HepG2 (cell line): ENCODE measurements around the gene RBM46. TPM values are rescaled to one million over a fixed set of nuclear protein-coding genes. Genes with fewer than 3 reads are reported as not detected.

Source experiments
- ATAC-seq: fragments of 200-7000 bp; cut with Tn5 transposase; 3 replicates; pipeline ENCODE4 v1.9.1; 2020; ENCODE audit warnings: mild to moderate bottlenecking, moderate library complexity
- BruUV-seq: library from RNA; stranded (reverse); fragments of 400-500 nt; replicated peaks from 2 replicates; lab custom pipeline; 2021; lab: Mats Ljungman, UMichigan
- CTCF ChIA-PET: fragments of 300-600 bp; formaldehyde crosslinking; extraction: SDS; loops from one replicate; lab custom pipeline; 2021; ENCODE audit warnings: low total read pairs, inconsistent platforms, low intra/inter-chr PET ratio; lab: Yijun Ruan, JAX
- POLR2A ChIA-PET: fragments of 350-600 bp; sonication (Branson Sonifier 250); formaldehyde crosslinking; loops from one replicate; lab custom pipeline; 2020; ENCODE audit warnings: antibody characterized with exemption, inconsistent platforms; lab: Yijun Ruan, JAX
- DNase-seq: peaks from one replicate; pipeline ENCODE4 v3.0.0-alpha.2; 2015; ENCODE audit warnings: low spot score
- FAIRE-seq: peaks from 3 replicates; lab custom pipeline; 2011; peaks lifted over from hg19 to GRCh38; lab: Jason Lieb, UNC
- H2AFZ ChIP-seq: one replicate; pipeline ENCODE4 v1.6.1; 2011; ENCODE audit warnings: low read length, inconsistent platforms
- H3K27ac ChIP-seq: fragments of 300-600 bp; 3 replicates; pipeline ENCODE4 v1.8.0; 2011; ENCODE audit warnings: mixed run types, mild to moderate bottlenecking, mixed read lengths, low read length, inconsistent platforms; ENCODE audit not compliant: insufficient read depth; ENCODE audit errors: extremely low read length
- H3K27me3 ChIP-seq, 2 experiments: fragments of 200-600 bp in 1 of 2; 2 replicates in 1 of 2; 3 replicates in 1 of 2; pipeline versions ENCODE4 v1.6.0 to v1.8.0; 2011; ENCODE audit warnings: low read length in 2 of 2, mild to moderate bottlenecking in 2 of 2, moderate library complexity in 2 of 2, inconsistent platforms in 1 of 2; ENCODE audit not compliant: insufficient read depth in 2 of 2, control insufficient read depth in 1 of 2
- H3K36me3 ChIP-seq, 2 experiments: fragments of 200-600 bp in 1 of 2; replicated peaks in 1 of 2; 2 replicates in 1 of 2; 3 replicates in 1 of 2; pipeline versions ENCODE4 v1.5.1 to v1.8.0; 2011; ENCODE audit warnings: low read length in 2 of 2, inconsistent platforms in 1 of 2; ENCODE audit not compliant: insufficient read depth in 2 of 2, control insufficient read depth in 1 of 2
- H3K4me1 ChIP-seq: 2 replicates; pipeline ENCODE4 v1.5.1; 2012; ENCODE audit warnings: low read length, inconsistent platforms; ENCODE audit not compliant: insufficient read depth
- H3K4me2 ChIP-seq: 2 replicates; pipeline ENCODE4 v1.6.0; 2011; ENCODE audit warnings: low read depth, low read length, inconsistent platforms
- H3K4me3 ChIP-seq, 3 experiments: fragments of 200-600 bp in 1 of 3; sonication (generic), shearing (Covaris generic) in 1 of 3; replicated peaks in 1 of 3; 2 replicates each; pipeline ENCODE4 v1.5.1; 2011 to 2016; ENCODE audit warnings: low read length in 3 of 3, inconsistent platforms in 2 of 3, low read depth in 2 of 3, mild to moderate bottlenecking in 2 of 3, control low read depth in 1 of 3, mixed read lengths in 1 of 3; ENCODE audit not compliant: insufficient read depth in 1 of 3
- H3K79me2 ChIP-seq: one replicate; pipeline ENCODE4 v1.6.1; 2011; ENCODE audit warnings: low read length, inconsistent platforms; ENCODE audit not compliant: insufficient read depth
- H3K9ac ChIP-seq: 2 replicates; pipeline ENCODE4 v1.6.0; 2011; ENCODE audit warnings: mild to moderate bottlenecking, low read depth, low read length, inconsistent platforms; ENCODE audit not compliant: insufficient read depth
- H3K9me3 ChIP-seq: 2 replicates; pipeline ENCODE4 v1.5.1; 2012; ENCODE audit warnings: mild to moderate bottlenecking, low read length
- H4K20me1 ChIP-seq: 2 replicates; pipeline ENCODE4 v1.6.0; 2011; ENCODE audit warnings: inconsistent platforms, mild to moderate bottlenecking, low read length, moderate library complexity; ENCODE audit not compliant: insufficient read depth
- BHLHE40 ChIP-seq: IDR thresholded peaks from 2 replicates; pipeline ENCODE4 v1.6.1; 2011; ENCODE audit warnings: low read length, improper control_type of control experiment
- FIP1L1 ChIP-seq: fragments of 200-400 bp; formaldehyde crosslinking; IDR thresholded peaks from 2 replicates; pipeline ENCODE4 v1.6.1; 2018; ENCODE audit warnings: low read depth, mild to moderate bottlenecking, low read length, moderate library complexity, borderline replicate concordance; ENCODE audit not compliant: insufficient read depth
- MIXL1 ChIP-seq: IDR thresholded peaks from 2 replicates; pipeline ENCODE4 v1.6.1; 2016
- POGZ ChIP-seq: sonication (generic); formaldehyde crosslinking; IDR thresholded peaks from 2 replicates; pipeline ENCODE4 v1.4.0; 2020; ENCODE audit warnings: mild to moderate bottlenecking, missing genetic modification reagents
- SOX13 ChIP-seq, 3 experiments: fragments of 450-650 bp in 1 of 3; sonication (generic) in 1 of 3; formaldehyde crosslinking in 1 of 3; IDR thresholded peaks in 2 of 3; conservative IDR thresholded peaks in 1 of 3; 2 replicates each; pipeline versions ENCODE4 v1.5.0 to v1.6.1; 2016 to 2020; ENCODE audit warnings: antibody characterized with exemption in 1 of 3, mild to moderate bottlenecking in 1 of 3, missing compliant biosample characterization in 1 of 3, missing genetic modification reagents in 1 of 3, moderate library complexity in 1 of 3
- SP4 ChIP-seq: sonication (generic); formaldehyde crosslinking; IDR thresholded peaks from 2 replicates; pipeline ENCODE4 v1.8.1; 2023; ENCODE audit warnings: mild to moderate bottlenecking, missing genetic modification reagents
- TMF1 ChIP-seq: sonication (generic); formaldehyde crosslinking; IDR thresholded peaks from 2 replicates; pipeline ENCODE4 v1.8.1; 2022; ENCODE audit warnings: low read depth, missing genetic modification reagents
- ZNF543 ChIP-seq: sonication (generic); formaldehyde crosslinking; IDR thresholded peaks from 2 replicates; pipeline ENCODE4 v1.4.0; 2020; ENCODE audit warnings: mild to moderate bottlenecking, missing genetic modification reagents
- ZNF572 ChIP-seq: sonication (generic); formaldehyde crosslinking; IDR thresholded peaks from 2 replicates; pipeline ENCODE4 v1.5.1; 2020; ENCODE audit warnings: mild to moderate bottlenecking, missing genetic modification reagents
- ZZZ3 ChIP-seq: sonication (generic); formaldehyde crosslinking; IDR thresholded peaks from 2 replicates; pipeline ENCODE4 v1.4.0; 2020; ENCODE audit warnings: missing genetic modification reagents, mild to moderate bottlenecking, borderline replicate concordance
- WGBS: methylation state at CpG from one replicate; pipeline ENCODE4 v1.1.6; 2017; ENCODE audit warnings: low lambda C conversion rate; 5-methylcytosine and 5-hydroxymethylcytosine counted together
- in situ Hi-C: cut with HindIII; loops from 2 replicates; pipeline ENCODE4 v1.10.0; 2017; ENCODE audit warnings: low pct_unique_long_range_greater_than_20kb; ENCODE audit not compliant: extremely low pct_ligation_motif_present
- intact Hi-C: fragments of 100-400 bp; cut with micrococcal nuclease; formaldehyde crosslinking; loops from one replicate; pipeline ENCODE4 v1.10.0; 2022; ENCODE audit not compliant: unreplicated experiment
- polyA plus RNA-seq, 8 experiments: library from polyadenylated mRNA; depleted of rRNA in 3 of 8; stranded (reverse) in 7 of 8; unstranded in 1 of 8; fragments of >200 nt; fragmentation: Illumina TruSeq in 4 of 8; extraction: Trizol in 4 of 8; gene quantifications; 2 replicates each; pipeline versions ENCODE4 v1.2.1 to v1.2.3, GENCODE V29; 2011 to 2016; ENCODE audit warnings: low read depth in 4 of 8, missing spikeins in 1 of 8, mixed read lengths in 1 of 8; ENCODE audit not compliant: insufficient read depth in 1 of 8
- total RNA-seq, 5 experiments: library from RNA; depleted of rRNA; stranded (reverse); fragments of >200 nt; fragmentation: Illumina TruSeq; extraction: Trizol; gene quantifications; 2 replicates each; pipeline ENCODE4 v1.2.3, GENCODE V29; 2016; ENCODE audit warnings: low read depth in 1 of 5
- TF ChIP-seq, protein P1 (sequence below): sonication (generic); formaldehyde crosslinking; IDR thresholded peaks from 2 replicates; pipeline ENCODE4 v1.4.0; 2020; ENCODE audit warnings: missing genetic modification reagents, borderline replicate concordance
- TF ChIP-seq, protein P2 (sequence below): IDR thresholded peaks from 2 replicates; pipeline ENCODE4 v1.6.1; 2012; ENCODE audit warnings: inconsistent platforms
- TF ChIP-seq, protein P3 (sequence below): fragments of 450-650 bp; IDR thresholded peaks from 2 replicates; pipeline ENCODE4 v1.6.1; 2017

RBM46 gene
- total and polyA plus RNA-seq, 2 of the 13 experiments (the other 11 are each of a cell fraction or from before 2014, with no cell fraction given) = not detected

DNA sequence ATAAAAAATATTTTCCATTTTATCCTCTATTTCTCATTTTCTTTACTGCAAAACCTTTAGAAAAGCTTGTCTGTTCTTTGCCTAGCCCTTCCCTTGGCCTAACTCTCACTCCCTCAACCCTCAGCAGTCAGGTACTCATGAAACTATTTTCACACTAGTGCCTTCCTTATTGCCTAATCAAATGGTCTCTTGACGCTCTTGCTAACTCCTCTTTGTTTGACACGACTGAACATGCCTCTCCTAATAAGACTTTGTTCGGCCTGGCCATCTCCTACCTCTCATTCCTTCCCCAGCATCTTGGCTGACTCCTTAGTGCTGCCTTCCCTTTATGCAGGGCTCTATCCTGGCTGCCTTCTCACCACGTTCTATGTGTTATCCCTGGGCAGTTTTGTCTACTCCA, 48.4 kb upstream of the RBM46 start:
- no peak overlapping the region for H3K27ac ChIP-seq
- intact Hi-C loops = no loop called here
- no peaks in the 10 kb centered on the region for H3K79me2 ChIP-seq
- DNase-seq (no peak), ATAC-seq (no peak), FAIRE-seq (no peak)
- H3K36me3 ChIP-seq = no peaks in the 10 kb centered on the region
- no peaks in the 10 kb centered on the region for H4K20me1 ChIP-seq
- H3K4me1 ChIP-seq = peaks cover 2% of the 10 kb centered on the region; the same call in 1 of the 2 replicates
- H3K27me3 ChIP-seq = no peaks in the 10 kb centered on the region
- CTCF ChIA-PET = no interaction called here
- no peak overlapping the region for H3K4me3 ChIP-seq
- H2AFZ ChIP-seq = no peak overlapping the region
- WGBS = 0% methylated on average over 4 of the region's 4 CpGs
- POLR2A ChIA-PET = no interaction called here
- in situ Hi-C loops = no loop called here
- H3K9ac ChIP-seq = no peak overlapping the region
- no peaks in the 10 kb centered on the region for H3K9me3 ChIP-seq
- no peak overlapping the region for H3K4me2 ChIP-seq
- BruUV-seq = no TSS peak
- TF ChIP-seq FIP1L1 (no peak), MIXL1 (CRISPR knock-in tag) (no peak), ZNF572 (CRISPR knock-in tag) (no peak), BHLHE40 (no peak)

DNA sequence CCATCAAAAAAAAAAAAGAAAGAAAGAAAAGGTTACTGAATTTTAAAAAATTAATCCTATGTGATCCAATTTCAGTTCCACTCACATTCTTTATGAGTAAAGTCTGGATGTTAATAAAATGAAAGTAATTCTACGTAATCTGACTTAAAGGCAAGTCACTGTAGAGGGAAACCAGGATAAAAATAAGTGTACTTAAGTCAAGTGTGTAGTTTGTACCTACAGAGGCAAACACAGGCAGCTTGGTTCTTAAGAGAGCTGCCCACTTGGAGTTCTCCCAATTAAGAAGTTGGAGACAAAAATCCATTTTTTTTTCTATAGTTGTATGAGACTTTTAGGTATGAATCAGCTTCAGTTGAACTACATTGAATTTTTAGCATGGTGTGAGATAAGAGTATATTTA, 44.3 kb upstream of the RBM46 start:
- no peak overlapping the region for H3K4me3 ChIP-seq
- DNase-seq = no peak
- no peaks in the 10 kb centered on the region for H3K79me2 ChIP-seq
- no peaks in the 10 kb centered on the region for H4K20me1 ChIP-seq
- H3K27me3 ChIP-seq = peaks cover 0 to 1% of the 10 kb centered on the region in 2 experiments; a peak in 1 of 5 replicates
- no peaks in the 10 kb centered on the region for H3K4me1 ChIP-seq
- in situ Hi-C loops = no loop called here
- no peak overlapping the region for H3K9ac ChIP-seq
- H3K4me2 ChIP-seq = no peak overlapping the region
- H3K9me3 ChIP-seq = no peaks in the 10 kb centered on the region
- intact Hi-C loops = no loop called here
- ChIA-PET POLR2A (no interaction called here), CTCF (no interaction called here)
- no peak overlapping the region for H2AFZ ChIP-seq
- H3K27ac ChIP-seq = no peak overlapping the region
- 0% methylated on average over 1 of the region's 1 CpG for WGBS
- no TSS peak for BruUV-seq
- H3K36me3 ChIP-seq = no peaks in the 10 kb centered on the region
- FAIRE-seq = no peak
- no peak for ATAC-seq
- TF ChIP-seq, protein P1, sequence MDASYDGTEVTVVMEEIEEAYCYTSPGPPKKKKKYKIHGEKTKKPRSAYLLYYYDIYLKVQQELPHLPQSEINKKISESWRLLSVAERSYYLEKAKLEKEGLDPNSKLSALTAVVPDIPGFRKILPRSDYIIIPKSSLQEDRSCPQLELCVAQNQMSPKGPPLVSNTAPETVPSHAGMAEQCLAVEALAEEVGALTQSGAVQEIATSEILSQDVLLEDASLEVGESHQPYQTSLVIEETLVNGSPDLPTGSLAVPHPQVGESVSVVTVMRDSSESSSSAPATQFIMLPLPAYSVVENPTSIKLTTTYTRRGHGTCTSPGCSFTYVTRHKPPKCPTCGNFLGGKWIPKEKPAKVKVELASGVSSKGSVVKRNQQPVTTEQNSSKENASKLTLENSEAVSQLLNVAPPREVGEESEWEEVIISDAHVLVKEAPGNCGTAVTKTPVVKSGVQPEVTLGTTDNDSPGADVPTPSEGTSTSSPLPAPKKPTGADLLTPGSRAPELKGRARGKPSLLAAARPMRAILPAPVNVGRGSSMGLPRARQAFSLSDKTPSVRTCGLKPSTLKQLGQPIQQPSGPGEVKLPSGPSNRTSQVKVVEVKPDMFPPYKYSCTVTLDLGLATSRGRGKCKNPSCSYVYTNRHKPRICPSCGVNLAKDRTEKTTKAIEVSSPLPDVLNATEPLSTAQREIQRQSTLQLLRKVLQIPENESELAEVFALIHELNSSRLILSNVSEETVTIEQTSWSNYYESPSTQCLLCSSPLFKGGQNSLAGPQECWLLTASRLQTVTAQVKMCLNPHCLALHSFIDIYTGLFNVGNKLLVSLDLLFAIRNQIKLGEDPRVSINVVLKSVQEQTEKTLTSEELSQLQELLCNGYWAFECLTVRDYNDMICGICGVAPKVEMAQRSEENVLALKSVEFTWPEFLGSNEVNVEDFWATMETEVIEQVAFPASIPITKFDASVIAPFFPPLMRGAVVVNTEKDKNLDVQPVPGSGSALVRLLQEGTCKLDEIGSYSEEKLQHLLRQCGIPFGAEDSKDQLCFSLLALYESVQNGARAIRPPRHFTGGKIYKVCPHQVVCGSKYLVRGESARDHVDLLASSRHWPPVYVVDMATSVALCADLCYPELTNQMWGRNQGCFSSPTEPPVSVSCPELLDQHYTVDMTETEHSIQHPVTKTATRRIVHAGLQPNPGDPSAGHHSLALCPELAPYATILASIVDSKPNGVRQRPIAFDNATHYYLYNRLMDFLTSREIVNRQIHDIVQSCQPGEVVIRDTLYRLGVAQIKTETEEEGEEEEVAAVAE = no peak
- TF ChIP-seq POGZ (CRISPR knock-in tag) = no peak
- no peak for TF ChIP-seq TMF1 (CRISPR knock-in tag)
- TF ChIP-seq, protein P2, sequence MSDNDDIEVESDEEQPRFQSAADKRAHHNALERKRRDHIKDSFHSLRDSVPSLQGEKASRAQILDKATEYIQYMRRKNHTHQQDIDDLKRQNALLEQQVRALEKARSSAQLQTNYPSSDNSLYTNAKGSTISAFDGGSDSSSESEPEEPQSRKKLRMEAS = no peak
- TF ChIP-seq SOX13 (IDR thresholded peaks at IDR 0.05) = no peak
- TF ChIP-seq SOX13 (CRISPR knock-in tag; conservative IDR thresholded peaks at IDR 0.05 in 1 of 2, IDR thresholded peaks at IDR 0.05 in 1 of 2) = no peak
- no peak for TF ChIP-seq SP4 (CRISPR knock-in tag)
- TF ChIP-seq ZNF543 (CRISPR knock-in tag) = no peak
- TF ChIP-seq ZZZ3 (CRISPR knock-in tag) = no peak
- TF ChIP-seq, protein P3, sequence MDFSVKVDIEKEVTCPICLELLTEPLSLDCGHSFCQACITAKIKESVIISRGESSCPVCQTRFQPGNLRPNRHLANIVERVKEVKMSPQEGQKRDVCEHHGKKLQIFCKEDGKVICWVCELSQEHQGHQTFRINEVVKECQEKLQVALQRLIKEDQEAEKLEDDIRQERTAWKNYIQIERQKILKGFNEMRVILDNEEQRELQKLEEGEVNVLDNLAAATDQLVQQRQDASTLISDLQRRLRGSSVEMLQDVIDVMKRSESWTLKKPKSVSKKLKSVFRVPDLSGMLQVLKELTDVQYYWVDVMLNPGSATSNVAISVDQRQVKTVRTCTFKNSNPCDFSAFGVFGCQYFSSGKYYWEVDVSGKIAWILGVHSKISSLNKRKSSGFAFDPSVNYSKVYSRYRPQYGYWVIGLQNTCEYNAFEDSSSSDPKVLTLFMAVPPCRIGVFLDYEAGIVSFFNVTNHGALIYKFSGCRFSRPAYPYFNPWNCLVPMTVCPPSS = no peak
- no peak for TF ChIP-seq MIXL1 (CRISPR knock-in tag)
